Glomerular endothelial cell (primary cell): ENCODE measurements around the gene SUCNR1. TPM values are rescaled to one million over a fixed set of nuclear protein-coding genes. Genes with fewer than 3 reads are reported as not detected.
"Not testable (repeated sequence)": the region's sequence is repeated elsewhere in the genome, so short reads cannot be mapped to it uniquely, and the experiment has no call there.

Experiments used
- DNase-seq: peaks from one replicate; pipeline ENCODE4 v3.0.0-alpha.2; 2011; ENCODE audit warnings: low read depth, low spot score; ENCODE audit errors: extremely low read depth
- total RNA-seq: library from RNA; depleted of rRNA; stranded (reverse); fragments of >200 nt; gene quantifications from 2 replicates; pipeline ENCODE4 v1.2.3, GENCODE V29; 2015

Gene SUCNR1
- total RNA-seq, 1 donor from 2014 or later: 0.23 TPM

DNA sequence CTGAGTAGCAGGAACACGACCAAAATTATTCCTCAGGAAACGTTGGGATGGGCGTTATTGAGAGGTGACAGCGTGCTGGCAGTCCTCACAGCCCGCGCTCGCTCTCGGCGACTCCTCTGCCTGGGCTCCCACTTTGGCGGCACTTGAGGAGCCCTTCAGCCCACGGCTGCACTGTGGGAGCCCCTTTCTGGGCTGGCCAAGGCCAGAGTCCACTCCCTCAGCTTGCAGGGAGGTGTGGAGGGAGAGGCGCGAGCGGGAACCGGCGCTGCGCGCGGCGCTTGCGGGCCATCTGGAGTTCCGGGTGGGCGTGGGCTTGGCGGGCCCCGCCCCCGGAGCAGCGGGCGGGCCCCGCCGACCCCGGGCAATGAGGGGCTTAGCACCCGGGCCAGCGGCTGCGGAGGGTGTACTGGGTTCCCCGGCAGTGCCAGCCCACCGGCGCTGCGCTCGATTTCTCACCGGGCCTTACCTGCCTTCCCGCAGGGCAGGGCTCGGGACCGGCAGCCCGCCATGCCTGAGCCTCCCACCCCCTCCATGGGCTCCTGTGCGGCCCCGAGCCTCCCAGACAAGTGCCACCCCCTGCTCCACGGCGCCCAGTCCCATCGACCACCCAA, 54.6 kb downstream of the SUCNR1 start:
- not testable (repeated sequence) for DNase-seq

DNA sequence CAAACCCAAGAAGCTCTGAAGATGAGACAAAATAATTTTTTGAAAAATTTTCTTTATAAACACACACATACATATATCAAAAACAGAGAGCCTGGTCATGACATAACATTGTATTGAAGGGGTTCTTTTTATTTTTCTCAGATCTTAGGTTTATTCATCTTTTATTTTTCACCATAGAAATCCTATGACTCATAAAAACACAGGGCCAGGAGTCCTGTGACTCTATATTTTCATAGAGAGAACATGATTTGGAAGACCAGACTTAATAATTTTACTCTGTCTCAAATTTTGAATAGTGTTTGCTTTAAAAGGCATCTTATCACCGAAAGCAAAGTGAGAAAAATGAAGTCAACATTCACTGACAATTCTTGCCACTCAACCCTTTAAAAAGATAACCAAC, 57.7 kb downstream of the SUCNR1 start:
- no peak for DNase-seq

DNA sequence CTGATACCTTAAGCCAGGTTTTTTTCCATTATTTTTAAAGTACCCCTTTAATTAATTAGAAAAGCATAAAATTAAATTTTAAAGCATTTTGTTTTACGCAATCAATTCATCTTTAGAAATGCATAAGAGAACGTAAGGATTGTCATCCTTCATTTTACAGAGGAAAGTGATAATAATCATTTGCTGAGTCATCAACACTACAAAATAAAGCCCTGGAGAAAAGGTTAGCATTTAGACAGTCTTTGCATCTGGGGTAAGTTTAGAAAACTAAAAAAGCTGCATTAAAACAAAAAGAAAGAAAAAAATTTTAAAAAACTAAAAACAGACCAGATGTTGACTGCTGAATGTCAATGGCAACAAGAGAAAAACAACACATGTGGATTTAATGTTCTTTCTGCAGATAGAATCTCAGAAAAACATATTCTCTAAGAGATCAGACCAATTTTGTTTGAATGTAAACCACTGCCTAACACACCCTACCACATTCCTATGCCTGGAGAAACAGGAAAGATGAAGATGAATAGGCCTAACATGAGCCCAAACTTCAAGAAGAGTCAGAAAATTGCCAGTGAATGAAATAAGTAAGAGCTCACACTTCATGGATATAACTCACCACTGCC, 59.9 kb downstream of the SUCNR1 start:
- DNase-seq: no peak

Other genes starting within 250 kb of the SUCNR1 start
- not detected in 2 replicates for gene AADACL2, start 139.7 kb upstream of the SUCNR1 start, total RNA-seq
- gene AADAC, start 59.5 kb upstream of the SUCNR1 start, total RNA-seq: 1.6 and 4.3 TPM in 2 replicates